Osteocyte (in vitro differentiated cells): Measurements from ENCODE around the gene CLEC17A. TPM values are rescaled to one million over a fixed set of nuclear protein-coding genes. Genes with fewer than 3 reads are reported as not detected.
"Not testable (repeated sequence)": the region's sequence is repeated elsewhere in the genome, so short reads cannot be mapped to it uniquely, and the experiment has no call there.

Source experiments
- DNase-seq: peaks from one replicate; pipeline ENCODE4 v3.0.0; 2021; ENCODE audit warnings: mixed read lengths; ENCODE audit not compliant: unreplicated experiment; ENCODE audit errors: extremely low spot score
- H3K27ac Mint-ChIP-seq: one replicate; pipeline ENCODE4 v1.8.0; 2021; ENCODE audit warnings: mild to moderate bottlenecking, mixed read lengths; ENCODE audit not compliant: unreplicated experiment
- H3K27me3 Mint-ChIP-seq: one replicate; pipeline ENCODE4 v1.8.0; 2021; ENCODE audit warnings: mixed read lengths; ENCODE audit not compliant: unreplicated experiment
- H3K36me3 Mint-ChIP-seq: one replicate; pipeline ENCODE4 v1.8.0; 2021; ENCODE audit warnings: mixed read lengths; ENCODE audit not compliant: unreplicated experiment
- H3K4me1 Mint-ChIP-seq: one replicate; pipeline ENCODE4 v1.8.0; 2021; ENCODE audit warnings: mixed read lengths; ENCODE audit not compliant: unreplicated experiment
- H3K4me3 Mint-ChIP-seq: one replicate; pipeline ENCODE4 v1.8.0; 2021; ENCODE audit warnings: mild to moderate bottlenecking, moderate library complexity, mixed read lengths; ENCODE audit not compliant: unreplicated experiment
- H3K9me3 Mint-ChIP-seq: one replicate; pipeline ENCODE4 v1.8.0; 2021; ENCODE audit warnings: mixed read lengths; ENCODE audit not compliant: unreplicated experiment
- CTCF ChIP-seq: fragments of 200-600 bp; sonication (generic); IDR thresholded peaks from 2 replicates; pipeline ENCODE4 v1.5.0; 2021; ENCODE audit warnings: antibody characterized with exemption, mild to moderate bottlenecking, moderate library complexity
- total RNA-seq: library from RNA; stranded (reverse); gene quantifications from 2 replicates; pipeline ENCODE4 v1.2.1, GENCODE V29; 2021

Gene CLEC17A
- total RNA-seq, 1 donor from 2014 or later: not detected

DNA sequence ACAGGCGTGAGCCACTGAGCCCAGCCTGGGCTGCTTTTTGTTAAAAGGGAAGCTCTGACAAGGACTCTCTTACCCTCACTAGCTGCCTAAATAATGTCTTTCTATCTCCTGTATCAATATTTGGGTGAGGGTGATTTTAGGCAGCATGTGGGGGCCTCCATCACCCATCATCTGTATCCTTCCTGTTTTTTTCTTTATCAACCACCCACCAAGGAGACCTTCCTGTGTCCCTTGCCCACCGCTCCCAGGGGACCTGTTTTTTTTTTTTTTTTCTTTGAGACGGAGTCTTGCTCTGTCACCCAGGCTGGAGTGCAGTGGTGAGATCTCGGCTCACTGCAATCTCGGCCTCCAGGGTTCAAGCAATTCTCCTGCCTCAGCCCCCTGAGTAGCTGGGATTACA lies 5.6 kb upstream of the CLEC17A start:
- no peak for DNase-seq
- no peak overlapping the region for H3K4me3 Mint-ChIP-seq
- H3K9me3 Mint-ChIP-seq: no peaks in the 10 kb centered on the region
- no peak for TF ChIP-seq CTCF
- no peaks in the 10 kb centered on the region for H3K36me3 Mint-ChIP-seq
- H3K4me1 Mint-ChIP-seq: peaks cover 4% of the 10 kb centered on the region
- H3K27me3 Mint-ChIP-seq: no peaks in the 10 kb centered on the region
- H3K27ac Mint-ChIP-seq: no peak overlapping the region

DNA sequence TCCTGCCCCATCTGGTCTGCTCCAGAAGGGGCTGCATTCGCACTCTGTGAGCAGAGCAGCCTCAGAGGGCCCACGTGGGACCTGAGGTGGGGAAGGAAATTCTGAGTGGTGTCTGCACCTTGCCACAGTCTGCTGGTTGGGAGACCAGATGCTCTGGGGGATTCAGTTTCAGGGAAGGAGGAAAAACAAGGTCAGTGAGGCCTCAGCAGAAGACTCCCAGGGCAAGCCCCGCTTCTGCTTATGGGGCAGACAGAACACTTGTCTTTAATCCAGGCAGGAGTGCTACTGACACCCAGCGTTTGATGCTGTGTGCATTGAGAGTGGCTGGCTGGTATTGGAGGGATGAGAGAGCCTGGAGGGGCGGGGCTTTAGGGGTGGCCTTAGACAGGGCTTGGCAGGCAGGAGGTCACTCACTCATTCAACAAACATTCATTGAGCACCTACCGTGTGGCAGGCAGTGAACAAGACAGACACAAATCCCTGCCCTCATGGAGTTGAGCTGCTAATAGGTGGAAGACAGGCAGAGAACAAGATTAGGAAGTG lies 4.9 kb upstream of the CLEC17A start:
- Mint-ChIP-seq H3K4me1 (peaks cover 4% of the 10 kb centered on the region), H3K9me3 (no peaks in the 10 kb centered on the region), H3K27me3 (no peaks in the 10 kb centered on the region), H3K27ac (no peak overlapping the region), H3K36me3 (no peaks in the 10 kb centered on the region), H3K4me3 (no peak overlapping the region)
- TF ChIP-seq CTCF: no peak
- no peak for DNase-seq

DNA sequence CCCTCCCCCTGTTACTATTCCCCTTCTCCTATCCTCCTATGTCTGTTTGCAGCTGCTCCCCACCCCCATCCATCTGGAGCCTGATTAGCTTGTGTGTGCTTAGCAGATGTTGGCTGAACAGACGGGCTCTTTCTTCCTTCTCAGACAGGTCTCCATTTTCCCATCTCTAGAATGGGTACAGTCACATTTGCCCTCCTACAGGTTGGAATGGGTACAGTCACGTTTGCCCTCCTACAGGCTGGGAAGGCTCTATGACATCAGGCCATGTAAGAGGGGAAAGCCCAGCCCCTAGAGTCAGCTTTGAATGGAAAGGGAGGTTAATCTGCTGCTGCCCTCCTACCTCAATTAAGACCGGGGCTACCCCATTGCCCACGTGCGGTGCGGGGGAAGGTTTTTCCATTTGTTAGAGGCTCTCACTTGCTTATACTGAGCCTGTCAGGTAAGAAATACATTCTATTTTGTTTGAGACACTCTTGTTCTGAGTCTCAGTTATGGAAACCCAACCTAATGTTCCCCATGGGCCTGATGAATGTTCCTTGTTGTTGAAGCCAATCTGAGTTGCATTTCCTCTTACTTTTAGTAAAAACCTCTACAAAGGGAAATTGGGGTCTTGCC lies 2.2 kb upstream of the CLEC17A start:
- no peak for TF ChIP-seq CTCF
- DNase-seq: no peak
- no peaks in the 10 kb centered on the region for H3K4me1 Mint-ChIP-seq
- no peaks in the 10 kb centered on the region for H3K27me3 Mint-ChIP-seq
- no peaks in the 10 kb centered on the region for H3K36me3 Mint-ChIP-seq
- no peak overlapping the region for H3K4me3 Mint-ChIP-seq
- no peak overlapping the region for H3K27ac Mint-ChIP-seq
- H3K9me3 Mint-ChIP-seq: no peaks in the 10 kb centered on the region

GRCh38 chr19:14584372-14584771 lies 1.5 kb downstream of the CLEC17A start:
- H3K4me3 Mint-ChIP-seq, H3K9me3 Mint-ChIP-seq, DNase-seq, H3K36me3 Mint-ChIP-seq, H3K27ac Mint-ChIP-seq, H3K4me1 Mint-ChIP-seq, H3K27me3 Mint-ChIP-seq: not testable (repeated sequence)

DNA sequence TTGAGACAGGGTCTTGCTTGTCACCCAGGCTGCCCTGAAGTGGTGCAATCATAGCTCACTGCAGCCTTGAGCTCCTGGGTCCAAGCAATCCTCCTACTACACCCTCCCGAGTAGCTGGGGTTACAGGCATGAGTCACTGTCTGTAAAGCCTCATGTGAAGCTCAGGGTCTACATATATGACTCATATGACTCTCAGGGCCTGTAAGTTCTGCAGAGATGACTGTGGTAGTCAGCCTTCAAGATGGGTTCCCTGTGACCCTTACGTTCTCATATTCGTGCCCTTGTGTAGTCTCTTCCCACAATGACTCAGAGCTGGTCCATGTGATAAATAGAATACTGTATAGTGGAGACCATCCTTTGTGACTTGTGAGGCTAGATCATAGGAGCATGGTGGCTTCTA lies 2.3 kb downstream of the CLEC17A start:
- not testable (repeated sequence) for H3K4me3 Mint-ChIP-seq, H3K9me3 Mint-ChIP-seq, H3K27ac Mint-ChIP-seq, H3K36me3 Mint-ChIP-seq, DNase-seq, H3K27me3 Mint-ChIP-seq, H3K4me1 Mint-ChIP-seq

DNA sequence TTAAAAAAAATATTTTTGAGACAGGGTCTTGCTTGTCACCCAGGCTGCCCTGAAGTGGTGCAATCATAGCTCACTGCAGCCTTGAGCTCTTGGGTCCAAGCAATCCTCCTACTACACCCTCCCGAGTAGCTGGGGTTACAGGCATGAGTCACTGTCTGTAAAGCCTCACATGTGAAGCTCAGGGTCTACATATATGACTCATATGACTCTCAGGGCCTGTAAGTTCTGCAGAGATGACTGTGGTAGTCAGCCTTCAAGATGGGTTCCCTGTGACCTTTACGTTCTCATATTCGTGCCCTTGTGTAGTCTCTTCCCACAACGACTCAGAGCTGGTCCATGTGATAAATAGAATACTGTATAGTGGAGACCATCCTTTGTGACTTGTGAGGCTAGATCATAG lies 6.5 kb downstream of the CLEC17A start:
- not testable (repeated sequence) for H3K27ac Mint-ChIP-seq, H3K9me3 Mint-ChIP-seq, H3K36me3 Mint-ChIP-seq, H3K27me3 Mint-ChIP-seq, H3K4me3 Mint-ChIP-seq, H3K4me1 Mint-ChIP-seq, DNase-seq
